Measurements from ENCODE around the gene CARD11. TPM values are rescaled to one million over a fixed set of nuclear protein-coding genes. Genes with fewer than 3 reads are reported as not detected.

CARD11 gene
- total and polyA plus RNA-seq, 2 experiments from 2014 or later: 0.15 TPM; not detected in 1

DNA sequence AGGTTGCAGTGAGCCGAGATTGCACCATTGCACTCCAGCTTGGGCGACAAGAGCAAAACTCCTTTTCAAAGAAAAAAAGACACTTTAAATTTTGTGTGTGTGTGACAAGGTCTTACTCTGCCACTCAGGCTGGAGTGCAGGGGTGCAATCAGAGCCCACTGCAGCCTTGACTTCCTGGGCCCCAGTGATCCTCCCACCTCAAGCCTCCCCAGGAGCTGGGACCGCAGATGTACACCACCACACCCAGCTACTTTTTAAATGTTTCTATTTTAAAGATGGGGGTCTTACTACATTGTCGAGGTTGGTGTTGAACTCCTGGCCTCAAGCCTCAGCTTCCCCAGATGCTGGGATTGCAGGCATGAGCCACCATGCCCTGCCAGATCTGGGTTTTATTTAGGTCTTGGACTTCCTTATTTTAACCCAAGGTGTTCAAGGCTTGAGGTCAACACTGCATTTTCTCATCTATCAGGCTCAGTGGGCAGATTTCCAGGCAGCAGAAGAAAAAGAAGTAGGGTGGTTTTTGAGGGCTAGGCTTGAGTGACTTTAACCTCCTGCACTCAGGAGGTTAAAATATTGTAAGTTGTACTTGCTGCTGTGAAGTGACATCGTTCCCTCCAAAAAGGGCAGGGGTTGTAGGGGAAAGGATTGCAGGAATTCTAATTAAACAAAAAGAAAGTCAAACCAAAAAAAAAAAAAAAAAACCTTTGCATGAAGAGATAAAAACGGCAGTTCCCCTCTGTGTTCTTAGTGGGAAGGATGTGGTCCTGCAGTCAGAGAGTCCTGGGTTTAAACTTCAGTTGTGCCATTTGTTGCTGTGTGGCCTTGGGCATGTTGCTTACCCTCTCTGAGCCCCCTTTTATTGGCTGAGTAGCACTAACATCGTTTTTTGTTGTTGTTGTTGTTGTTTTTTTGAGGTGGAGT is 71.5 kb downstream of the CARD11 start:
- no peak for DNase-seq (ENCODE audit: low read depth in 1 of 2, low spot score in 1 of 2)
- TF ChIP-seq, protein P1, sequence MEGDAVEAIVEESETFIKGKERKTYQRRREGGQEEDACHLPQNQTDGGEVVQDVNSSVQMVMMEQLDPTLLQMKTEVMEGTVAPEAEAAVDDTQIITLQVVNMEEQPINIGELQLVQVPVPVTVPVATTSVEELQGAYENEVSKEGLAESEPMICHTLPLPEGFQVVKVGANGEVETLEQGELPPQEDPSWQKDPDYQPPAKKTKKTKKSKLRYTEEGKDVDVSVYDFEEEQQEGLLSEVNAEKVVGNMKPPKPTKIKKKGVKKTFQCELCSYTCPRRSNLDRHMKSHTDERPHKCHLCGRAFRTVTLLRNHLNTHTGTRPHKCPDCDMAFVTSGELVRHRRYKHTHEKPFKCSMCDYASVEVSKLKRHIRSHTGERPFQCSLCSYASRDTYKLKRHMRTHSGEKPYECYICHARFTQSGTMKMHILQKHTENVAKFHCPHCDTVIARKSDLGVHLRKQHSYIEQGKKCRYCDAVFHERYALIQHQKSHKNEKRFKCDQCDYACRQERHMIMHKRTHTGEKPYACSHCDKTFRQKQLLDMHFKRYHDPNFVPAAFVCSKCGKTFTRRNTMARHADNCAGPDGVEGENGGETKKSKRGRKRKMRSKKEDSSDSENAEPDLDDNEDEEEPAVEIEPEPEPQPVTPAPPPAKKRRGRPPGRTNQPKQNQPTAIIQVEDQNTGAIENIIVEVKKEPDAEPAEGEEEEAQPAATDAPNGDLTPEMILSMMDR (IDR thresholded peaks at IDR 0.05; ENCODE audit: low read depth, low read length): no peak
- H3K27ac ChIP-seq: no peak overlapping the region

DNA sequence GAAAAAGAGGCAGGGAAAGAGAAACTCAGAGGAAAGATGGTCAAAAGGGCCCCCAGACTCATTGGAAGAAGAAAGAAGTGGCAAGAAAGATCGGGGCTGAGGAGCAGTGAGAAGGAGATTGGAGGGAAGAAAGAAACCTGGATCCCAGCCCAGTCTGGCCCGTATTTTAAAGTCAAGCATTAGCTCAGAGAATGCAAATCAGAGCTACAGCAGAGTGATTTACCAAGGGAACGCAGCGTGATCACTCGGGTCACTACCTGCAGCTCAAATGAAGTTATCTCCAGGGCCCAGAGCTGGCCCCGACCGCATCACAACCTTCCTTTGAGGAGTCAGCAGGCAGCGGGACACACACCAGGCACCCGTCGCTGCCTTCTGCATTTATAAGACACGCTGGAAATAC is 72.8 kb downstream of the CARD11 start:
- H3K36me3 ChIP-seq: no peaks in the 10 kb centered on the region
- H3K4me3 ChIP-seq: no peak overlapping the region
- no peak for DNase-seq (ENCODE audit: low read depth in 1 of 2, low spot score in 1 of 2)
- H3K9me3 ChIP-seq (ENCODE audit: low read depth): peaks cover under 1% of the 10 kb centered on the region
- TF ChIP-seq, protein P1 (IDR thresholded peaks at IDR 0.05; ENCODE audit: low read depth, low read length): no peak
- H3K27me3 ChIP-seq: no peaks in the 10 kb centered on the region
- no peaks in the 10 kb centered on the region for H3K4me1 ChIP-seq (ENCODE audit: low read depth)
- no peak overlapping the region for H3K27ac ChIP-seq

More for the DNA sequence above, 71.5 kb downstream of the CARD11 start:
- no peaks in the 10 kb centered on the region for H3K27me3 ChIP-seq
- H3K9me3 ChIP-seq (ENCODE audit: low read depth): no peaks in the 10 kb centered on the region
- no peaks in the 10 kb centered on the region for H3K4me1 ChIP-seq (ENCODE audit: low read depth)
- no peak overlapping the region for H3K4me3 ChIP-seq
- no peaks in the 10 kb centered on the region for H3K36me3 ChIP-seq

GRCh38 chr7:2970307-2970664 is 73.4 kb downstream of the CARD11 start:
- no peaks in the 10 kb centered on the region for H3K36me3 ChIP-seq
- H3K27ac ChIP-seq: no peak overlapping the region
- no peaks in the 10 kb centered on the region for H3K4me1 ChIP-seq (ENCODE audit: low read depth)
- TF ChIP-seq, protein P1 (IDR thresholded peaks at IDR 0.05; ENCODE audit: low read depth, low read length): no peak
- DNase-seq (ENCODE audit: low read depth in 1 of 2, low spot score in 1 of 2): no peak
- peaks cover 4% of the 10 kb centered on the region for H3K9me3 ChIP-seq (ENCODE audit: low read depth)
- no peaks in the 10 kb centered on the region for H3K27me3 ChIP-seq
- no peak overlapping the region for H3K4me3 ChIP-seq

GRCh38 chr7:2969398-2970306 is 74.0 kb downstream of the CARD11 start:
- no peak for DNase-seq (ENCODE audit: low read depth in 1 of 2, low spot score in 1 of 2)
- Histone ChIP-seq H3K4me1 (ENCODE audit: low read depth) (no peaks in the 10 kb centered on the region), H3K27me3 (no peaks in the 10 kb centered on the region), H3K9me3 (ENCODE audit: low read depth) (peaks cover 4% of the 10 kb centered on the region), H3K27ac (no peak overlapping the region), H3K36me3 (no peaks in the 10 kb centered on the region), H3K4me3 (no peak overlapping the region)
- TF ChIP-seq, protein P1 (IDR thresholded peaks at IDR 0.05; ENCODE audit: low read depth, low read length): no peak

DNA sequence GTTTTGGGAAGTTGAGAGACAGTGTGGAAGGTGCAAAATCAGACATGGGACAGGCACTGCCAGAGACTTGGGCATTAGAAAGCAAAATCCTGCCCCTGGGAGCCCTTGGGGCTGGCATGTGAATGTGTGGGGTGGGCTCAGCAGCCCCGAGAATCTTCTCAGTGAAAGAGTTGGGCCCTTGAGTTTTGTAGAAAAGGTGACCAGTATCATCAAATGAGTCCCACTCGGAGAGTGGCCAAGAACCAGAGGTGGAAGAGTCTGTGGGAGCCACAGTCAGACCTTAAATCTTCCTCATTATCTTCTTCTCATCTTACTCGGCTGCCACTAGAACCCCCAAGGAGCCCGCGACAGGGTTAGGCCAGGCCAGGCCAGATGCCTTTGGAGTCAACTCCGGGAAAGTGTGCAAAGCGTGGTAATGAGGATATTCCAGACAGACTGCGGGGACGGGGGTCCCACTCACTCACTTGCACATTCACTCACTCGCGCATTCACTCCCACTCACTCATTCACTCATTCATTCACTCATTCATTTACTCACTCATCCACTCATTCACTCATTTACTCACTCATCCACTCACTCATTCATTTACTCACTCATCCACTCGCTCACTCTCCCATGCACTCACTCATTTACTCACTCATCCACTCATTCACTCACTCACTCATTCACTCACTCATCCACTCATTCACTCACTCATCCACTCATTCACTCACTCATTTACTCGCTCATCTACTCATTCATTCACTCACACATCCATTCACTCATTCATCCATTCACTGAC is 74.9 kb downstream of the CARD11 start:
- Histone ChIP-seq H3K4me3 (no peak overlapping the region), H3K36me3 (no peaks in the 10 kb centered on the region), H3K4me1 (ENCODE audit: low read depth) (no peaks in the 10 kb centered on the region), H3K27me3 (no peaks in the 10 kb centered on the region), H3K27ac (no peak overlapping the region), H3K9me3 (ENCODE audit: low read depth) (peaks cover 4% of the 10 kb centered on the region)
- no peak for DNase-seq (ENCODE audit: low read depth in 1 of 2, low spot score in 1 of 2)
- TF ChIP-seq, protein P1 (IDR thresholded peaks at IDR 0.05; ENCODE audit: low read depth, low read length): no peak

Data from cardiac muscle cell (in vitro differentiated cells and primary cell).